HepG2 (cell line): ENCODE results near the gene RTF1. TPM values are rescaled to one million over a fixed set of nuclear protein-coding genes. Genes with fewer than 3 reads are reported as not detected.

Experiments used
- CCDC6 ChIP-seq: sonication (generic); formaldehyde crosslinking; IDR thresholded peaks from 2 replicates; pipeline ENCODE4 v1.8.1; 2022; ENCODE audit warnings: mild to moderate bottlenecking, missing genetic modification reagents, moderate library complexity
- FOXJ3 ChIP-seq: sonication (generic); formaldehyde crosslinking; IDR thresholded peaks from 2 replicates; pipeline ENCODE4 v1.4.0; 2020; ENCODE audit warnings: missing genetic modification reagents, mild to moderate bottlenecking, borderline replicate concordance
- HOXD1 ChIP-seq: sonication (generic); formaldehyde crosslinking; IDR thresholded peaks from 2 replicates; pipeline ENCODE4 v1.5.0; 2020; ENCODE audit warnings: missing genetic modification reagents
- RFX3 ChIP-seq: IDR thresholded peaks from 2 replicates; pipeline ENCODE4 v1.6.1; 2016; ENCODE audit warnings: missing biosample characterization, missing genetic modification reagents
- ZFP37 ChIP-seq: sonication (generic); formaldehyde crosslinking; IDR thresholded peaks from 2 replicates; pipeline ENCODE4 v1.4.0; 2020; ENCODE audit warnings: missing genetic modification reagents, borderline replicate concordance
- polyA plus RNA-seq, 8 experiments: library from polyadenylated mRNA; depleted of rRNA in 3 of 8; stranded (reverse) in 7 of 8; unstranded in 1 of 8; fragments of >200 nt; fragmentation: Illumina TruSeq in 4 of 8; extraction: Trizol in 4 of 8; gene quantifications; 2 replicates each; pipeline versions ENCODE4 v1.2.1 to v1.2.3, GENCODE V29; 2011 to 2016; ENCODE audit warnings: low read depth in 4 of 8, missing spikeins in 1 of 8, mixed read lengths in 1 of 8; ENCODE audit not compliant: insufficient read depth in 1 of 8
- total RNA-seq, 5 experiments: library from RNA; depleted of rRNA; stranded (reverse); fragments of >200 nt; fragmentation: Illumina TruSeq; extraction: Trizol; gene quantifications; 2 replicates each; pipeline ENCODE4 v1.2.3, GENCODE V29; 2016; ENCODE audit warnings: low read depth in 1 of 5
- TF ChIP-seq, protein P1 (sequence below): sonication (generic); formaldehyde crosslinking; IDR thresholded peaks from 2 replicates; pipeline ENCODE4 v1.4.0; 2020; ENCODE audit warnings: mild to moderate bottlenecking, missing genetic modification reagents, borderline replicate concordance
- TF ChIP-seq, protein P2 (sequence below): sonication (generic); formaldehyde crosslinking; IDR thresholded peaks from 2 replicates; pipeline ENCODE4 v1.4.0; 2020; ENCODE audit warnings: missing genetic modification reagents, low read depth, mild to moderate bottlenecking, borderline replicate concordance
- TF ChIP-seq, protein P3 (sequence below): sonication (generic); formaldehyde crosslinking; IDR thresholded peaks from 2 replicates; pipeline ENCODE4 v1.4.0; 2020; ENCODE audit warnings: missing genetic modification reagents

RTF1 gene
- total and polyA plus RNA-seq, 2 of the 13 experiments (the other 11 are each of a cell fraction or from before 2014, with no cell fraction given), result 13.9 to 17.9 TPM

DNA sequence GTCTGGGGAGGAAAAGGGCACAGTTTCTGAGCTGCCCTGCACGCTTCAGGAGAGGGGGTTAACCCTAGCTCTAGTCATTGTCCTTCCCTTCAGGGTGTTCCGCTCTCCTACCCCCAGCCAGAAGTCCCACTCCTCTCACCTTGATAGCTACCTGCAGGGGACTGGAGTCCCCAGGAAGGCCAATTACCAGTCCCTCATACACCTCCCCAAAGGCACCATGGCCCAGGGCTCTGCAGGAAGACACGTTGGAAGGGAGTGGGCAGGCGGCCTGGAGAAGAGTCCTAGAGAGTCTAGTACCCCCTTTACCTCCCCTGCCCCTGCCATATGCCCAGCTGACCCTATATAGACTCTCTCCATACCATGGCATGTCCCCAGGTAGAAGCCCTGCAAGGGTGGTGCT lies 88.9 kb downstream of the RTF1 start (continued):
- TF ChIP-seq, protein P1, sequence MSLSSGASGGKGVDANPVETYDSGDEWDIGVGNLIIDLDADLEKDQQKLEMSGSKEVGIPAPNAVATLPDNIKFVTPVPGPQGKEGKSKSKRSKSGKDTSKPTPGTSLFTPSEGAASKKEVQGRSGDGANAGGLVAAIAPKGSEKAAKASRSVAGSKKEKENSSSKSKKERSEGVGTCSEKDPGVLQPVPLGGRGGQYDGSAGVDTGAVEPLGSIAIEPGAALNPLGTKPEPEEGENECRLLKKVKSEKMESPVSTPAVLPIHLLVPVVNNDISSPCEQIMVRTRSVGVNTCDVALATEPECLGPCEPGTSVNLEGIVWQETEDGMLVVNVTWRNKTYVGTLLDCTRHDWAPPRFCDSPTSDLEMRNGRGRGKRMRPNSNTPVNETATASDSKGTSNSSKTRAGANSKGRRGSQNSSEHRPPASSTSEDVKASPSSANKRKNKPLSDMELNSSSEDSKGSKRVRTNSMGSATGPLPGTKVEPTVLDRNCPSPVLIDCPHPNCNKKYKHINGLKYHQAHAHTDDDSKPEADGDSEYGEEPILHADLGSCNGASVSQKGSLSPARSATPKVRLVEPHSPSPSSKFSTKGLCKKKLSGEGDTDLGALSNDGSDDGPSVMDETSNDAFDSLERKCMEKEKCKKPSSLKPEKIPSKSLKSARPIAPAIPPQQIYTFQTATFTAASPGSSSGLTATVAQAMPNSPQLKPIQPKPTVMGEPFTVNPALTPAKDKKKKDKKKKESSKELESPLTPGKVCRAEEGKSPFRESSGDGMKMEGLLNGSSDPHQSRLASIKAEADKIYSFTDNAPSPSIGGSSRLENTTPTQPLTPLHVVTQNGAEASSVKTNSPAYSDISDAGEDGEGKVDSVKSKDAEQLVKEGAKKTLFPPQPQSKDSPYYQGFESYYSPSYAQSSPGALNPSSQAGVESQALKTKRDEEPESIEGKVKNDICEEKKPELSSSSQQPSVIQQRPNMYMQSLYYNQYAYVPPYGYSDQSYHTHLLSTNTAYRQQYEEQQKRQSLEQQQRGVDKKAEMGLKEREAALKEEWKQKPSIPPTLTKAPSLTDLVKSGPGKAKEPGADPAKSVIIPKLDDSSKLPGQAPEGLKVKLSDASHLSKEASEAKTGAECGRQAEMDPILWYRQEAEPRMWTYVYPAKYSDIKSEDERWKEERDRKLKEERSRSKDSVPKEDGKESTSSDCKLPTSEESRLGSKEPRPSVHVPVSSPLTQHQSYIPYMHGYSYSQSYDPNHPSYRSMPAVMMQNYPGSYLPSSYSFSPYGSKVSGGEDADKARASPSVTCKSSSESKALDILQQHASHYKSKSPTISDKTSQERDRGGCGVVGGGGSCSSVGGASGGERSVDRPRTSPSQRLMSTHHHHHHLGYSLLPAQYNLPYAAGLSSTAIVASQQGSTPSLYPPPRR (CRISPR knock-in tag), result no peak
- TF ChIP-seq, protein P2, sequence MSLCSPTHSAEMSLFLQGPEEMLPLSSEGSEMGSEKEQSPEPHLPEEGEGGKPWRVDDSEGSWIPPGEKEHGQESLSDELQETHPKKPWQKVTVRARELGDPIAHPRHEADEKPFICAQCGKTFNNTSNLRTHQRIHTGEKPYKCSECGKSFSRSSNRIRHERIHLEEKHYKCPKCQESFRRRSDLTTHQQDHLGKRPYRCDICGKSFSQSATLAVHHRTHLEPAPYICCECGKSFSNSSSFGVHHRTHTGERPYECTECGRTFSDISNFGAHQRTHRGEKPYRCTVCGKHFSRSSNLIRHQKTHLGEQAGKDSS (CRISPR knock-in tag), result no peak
- TF ChIP-seq FOXJ3 (no peak), ZFP37 (no peak), RFX3 (CRISPR knock-in tag) (no peak), HOXD1 (CRISPR knock-in tag) (no peak), CCDC6 (CRISPR knock-in tag) (no peak)
- TF ChIP-seq, protein P3, sequence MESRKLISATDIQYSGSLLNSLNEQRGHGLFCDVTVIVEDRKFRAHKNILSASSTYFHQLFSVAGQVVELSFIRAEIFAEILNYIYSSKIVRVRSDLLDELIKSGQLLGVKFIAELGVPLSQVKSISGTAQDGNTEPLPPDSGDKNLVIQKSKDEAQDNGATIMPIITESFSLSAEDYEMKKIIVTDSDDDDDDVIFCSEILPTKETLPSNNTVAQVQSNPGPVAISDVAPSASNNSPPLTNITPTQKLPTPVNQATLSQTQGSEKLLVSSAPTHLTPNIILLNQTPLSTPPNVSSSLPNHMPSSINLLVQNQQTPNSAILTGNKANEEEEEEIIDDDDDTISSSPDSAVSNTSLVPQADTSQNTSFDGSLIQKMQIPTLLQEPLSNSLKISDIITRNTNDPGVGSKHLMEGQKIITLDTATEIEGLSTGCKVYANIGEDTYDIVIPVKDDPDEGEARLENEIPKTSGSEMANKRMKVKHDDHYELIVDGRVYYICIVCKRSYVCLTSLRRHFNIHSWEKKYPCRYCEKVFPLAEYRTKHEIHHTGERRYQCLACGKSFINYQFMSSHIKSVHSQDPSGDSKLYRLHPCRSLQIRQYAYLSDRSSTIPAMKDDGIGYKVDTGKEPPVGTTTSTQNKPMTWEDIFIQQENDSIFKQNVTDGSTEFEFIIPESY, result no peak
